Measurements from ENCODE around the gene OR4Q3.
"Not testable (repeated sequence)": the region's sequence is repeated elsewhere in the genome, so short reads cannot be mapped to it uniquely, and the experiment has no call there.

The OR4Q3 gene

DNA sequence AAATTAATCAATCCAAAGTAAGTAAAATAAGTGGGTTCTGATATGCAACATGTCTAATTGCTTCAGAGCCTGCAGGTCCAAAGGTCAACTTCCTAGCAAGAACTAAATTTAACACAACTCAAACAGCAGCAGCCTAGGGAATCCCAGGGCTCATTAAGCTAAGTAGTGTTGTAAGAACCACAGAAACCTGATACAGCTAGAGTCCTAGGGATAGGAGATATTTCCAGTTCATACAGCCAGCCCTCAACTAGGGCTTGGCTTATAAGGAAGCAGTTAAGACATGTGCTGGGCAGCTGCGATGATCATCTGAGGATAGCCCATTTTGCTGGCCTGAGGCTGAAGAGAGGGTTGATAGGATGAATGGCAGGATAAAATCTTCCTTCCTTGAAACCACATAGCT is at the start of gene OR4Q3:
Gene OR4Q3 (plus strand): TSS at position 316 of the 400 bp plus-strand sequence.
- DNase-seq (ENCODE audit: low read depth in 2 of 3, low spot score in 1 of 3), result no peak

DNA sequence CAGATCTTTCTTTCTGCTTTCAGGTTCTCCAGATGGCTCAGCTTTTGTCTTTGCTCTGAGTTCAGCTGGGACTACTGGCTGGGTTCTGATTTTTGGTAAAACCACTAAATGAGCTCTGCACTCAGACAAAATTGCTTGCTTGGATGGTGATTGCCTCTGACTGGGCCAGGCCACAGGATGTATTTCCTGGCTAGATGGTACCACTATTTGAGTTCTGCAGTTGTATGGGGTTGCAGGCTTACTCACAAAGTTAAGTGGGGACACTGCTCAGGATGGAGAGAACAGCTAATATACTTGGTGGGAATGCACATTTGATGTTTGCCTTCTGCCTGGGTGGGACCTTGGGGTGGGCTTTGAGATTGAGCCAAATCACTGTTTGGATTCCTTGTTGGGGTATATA is 14.0 kb upstream of the OR4Q3 start:
- DNase-seq (ENCODE audit: low read depth in 2 of 3, low spot score in 1 of 3), result no peak

DNA sequence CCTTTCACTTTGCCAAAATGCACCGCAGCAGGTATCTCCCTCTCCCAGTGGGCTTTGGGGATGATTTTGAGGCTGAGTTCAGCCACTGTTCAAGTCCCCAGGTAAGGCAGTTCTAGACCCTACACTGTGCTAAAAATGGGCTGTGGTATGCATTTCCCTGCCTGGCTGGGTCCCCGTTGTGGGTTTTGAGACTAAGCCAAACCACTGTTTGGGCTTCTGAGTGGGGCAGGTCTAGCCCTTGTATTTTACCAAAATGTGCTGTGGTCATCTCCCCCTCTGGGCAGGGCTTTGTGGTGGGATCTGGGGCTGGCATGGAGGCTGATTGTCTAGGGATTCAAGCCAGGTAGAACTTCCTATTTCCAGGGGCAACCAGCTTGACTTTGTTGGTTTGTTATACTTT is 13.6 kb upstream of the OR4Q3 start:
- no peak for DNase-seq (ENCODE audit: low read depth in 2 of 3, low spot score in 1 of 3)

DNA sequence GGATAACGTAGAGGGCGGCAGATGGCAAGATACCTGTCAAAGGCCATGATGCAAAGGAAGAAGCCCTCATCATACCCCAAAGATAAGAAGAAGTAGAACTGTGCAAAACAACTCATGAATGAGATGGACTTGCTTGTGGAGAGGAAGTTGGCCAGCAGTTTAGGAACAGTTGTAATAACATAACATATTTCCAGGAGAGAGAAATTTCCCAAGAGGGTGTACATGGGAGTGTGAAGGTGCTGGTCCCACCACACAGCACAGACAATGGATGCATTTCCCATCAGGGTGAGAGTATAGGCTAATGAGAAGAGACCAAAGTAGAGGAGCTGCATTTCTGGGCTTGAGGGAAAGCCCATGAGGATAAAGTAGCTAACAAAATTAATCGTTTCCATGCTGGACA is 9.5 kb upstream of the OR4Q3 start:
- not testable (repeated sequence) for DNase-seq (ENCODE audit: low read depth in 2 of 3, low spot score in 1 of 3)

DNA sequence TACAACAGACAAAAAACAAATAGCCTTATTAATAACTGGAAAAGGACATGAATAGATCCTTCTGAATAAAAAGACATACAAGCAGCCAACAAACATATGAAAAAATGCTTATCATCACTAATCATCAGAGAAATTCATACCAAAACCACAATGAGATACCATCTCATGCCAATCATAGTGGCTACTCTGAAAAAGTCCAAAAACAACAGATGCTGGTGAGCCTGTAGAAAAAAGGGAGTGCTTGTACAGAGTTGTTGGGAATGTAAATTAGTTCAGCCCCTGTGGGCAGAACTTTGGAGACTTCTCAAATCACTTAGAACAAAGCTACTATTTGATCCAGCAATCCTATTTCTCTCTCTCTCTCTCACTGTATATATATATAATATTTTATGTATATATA is 8.9 kb downstream of the OR4Q3 start:
- not testable (repeated sequence) for DNase-seq (ENCODE audit: low read depth in 2 of 3, low spot score in 1 of 3)

DNA sequence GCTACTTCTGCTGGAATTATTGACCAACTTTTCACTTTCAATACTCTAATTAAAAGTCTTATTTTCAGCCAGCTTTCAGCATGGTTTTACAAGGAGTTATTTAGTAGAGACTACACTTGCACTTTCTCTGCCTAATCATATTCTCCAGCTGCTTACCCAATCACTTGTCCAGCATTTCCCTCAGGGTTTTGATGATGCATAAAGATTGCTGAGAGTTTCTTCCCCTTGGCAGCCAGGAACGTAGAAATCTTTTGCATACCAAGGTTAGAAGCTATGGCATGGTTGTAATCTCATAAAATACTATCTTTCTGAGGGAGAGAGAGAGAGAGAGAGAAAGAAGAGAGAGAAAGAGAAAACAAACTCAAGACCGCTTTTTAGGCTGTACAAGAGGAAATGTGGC is 10.8 kb downstream of the OR4Q3 start:
- DNase-seq (ENCODE audit: low read depth in 2 of 3, low spot score in 1 of 3), result no peak

DNA sequence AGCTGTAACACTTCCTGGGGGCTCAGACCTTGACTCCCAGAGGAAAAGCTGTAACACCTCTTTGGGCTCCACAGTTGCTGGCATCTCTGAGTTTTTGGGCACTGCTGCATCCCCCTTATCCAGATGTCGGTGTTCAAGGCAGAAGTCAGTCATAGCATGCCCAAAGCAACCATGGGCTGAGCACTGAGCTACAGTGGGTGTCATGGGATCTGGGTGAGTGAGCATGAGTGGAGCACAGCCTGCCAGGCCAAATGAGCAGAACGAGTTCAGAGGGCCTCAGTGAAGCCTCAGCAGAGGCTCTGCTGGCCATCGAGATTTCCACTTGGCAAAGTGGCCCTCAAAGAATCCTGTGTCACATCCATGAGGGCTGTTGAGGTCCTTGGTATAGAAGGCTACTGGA is 28.1 kb downstream of the OR4Q3 start:
- not testable (repeated sequence) for DNase-seq (ENCODE audit: low read depth in 2 of 3, low spot score in 1 of 3)

DNA sequence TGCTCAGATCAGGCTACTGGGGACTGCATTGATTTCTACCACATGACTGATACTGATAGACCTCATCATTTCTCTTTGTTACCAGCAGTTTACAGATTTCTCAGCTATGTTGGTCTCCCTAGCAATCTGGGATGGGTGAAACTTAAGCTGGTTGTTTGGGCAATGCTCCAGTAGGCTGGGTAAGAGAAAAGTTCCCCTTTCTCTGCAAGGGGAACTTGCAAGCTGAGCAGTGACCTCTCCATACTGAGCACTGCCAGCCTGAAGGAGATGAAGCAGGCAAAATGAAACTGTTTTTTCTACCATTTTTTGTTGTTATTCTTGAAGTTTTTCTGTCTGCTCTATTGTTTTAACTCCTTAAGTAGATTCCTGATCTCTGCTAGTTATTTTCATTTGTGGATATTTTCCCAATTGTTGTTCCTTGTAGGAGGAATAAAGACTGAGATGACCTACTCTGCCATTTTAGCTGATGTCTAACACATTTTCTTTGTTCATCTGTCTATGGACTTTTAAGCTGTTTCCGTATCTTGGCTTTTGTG is 28.6 kb downstream of the OR4Q3 start:
- DNase-seq (ENCODE audit: low read depth in 2 of 3, low spot score in 1 of 3), result no peak

DNA sequence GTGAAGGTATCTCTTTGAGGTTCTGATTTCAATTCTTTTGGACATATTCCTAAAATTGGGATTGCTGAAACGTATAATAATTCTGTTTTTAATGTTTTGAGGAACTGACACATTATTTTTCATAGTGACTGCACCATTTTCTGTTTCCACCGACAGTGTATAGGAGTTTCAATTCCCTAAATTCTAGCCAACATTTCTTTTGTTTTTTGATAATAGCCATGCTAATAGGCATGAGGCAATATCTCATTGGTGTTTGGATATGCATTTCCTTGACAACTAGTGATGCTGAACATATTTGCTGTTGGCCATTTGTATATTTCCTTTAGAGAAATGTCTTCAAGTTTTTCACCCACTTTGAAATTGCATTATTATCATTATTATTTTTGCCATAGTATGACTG is 29.1 kb downstream of the OR4Q3 start:
- not testable (repeated sequence) for DNase-seq (ENCODE audit: low read depth in 2 of 3, low spot score in 1 of 3)

DNA sequence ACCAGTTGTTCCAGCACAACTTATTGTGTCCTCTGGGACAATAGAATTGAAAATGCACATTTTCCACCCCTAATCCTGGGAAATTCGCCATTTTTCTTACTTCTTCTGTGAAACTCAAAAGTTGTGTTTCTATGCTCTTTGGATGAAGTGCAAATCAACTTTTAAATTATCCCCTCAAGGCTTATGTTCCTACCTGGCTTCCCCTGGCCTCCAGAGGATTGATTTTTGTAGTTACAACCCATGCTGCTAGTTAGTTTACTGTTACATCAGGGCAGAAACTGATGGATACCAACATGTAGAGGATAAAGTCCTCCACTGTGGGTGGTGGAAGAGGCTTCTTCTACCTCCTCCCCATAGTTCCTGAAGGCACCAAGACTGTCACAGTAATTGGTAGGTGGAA is 29.8 kb downstream of the OR4Q3 start, which contains the start of gene OR4M1:
Gene OR4M1 (plus strand): TSS at position 301 of the 400 bp plus-strand sequence. CDS start 6,819 bp downstream, outside the sequence.
- not testable (repeated sequence) for DNase-seq (ENCODE audit: low read depth in 2 of 3, low spot score in 1 of 3)

DNA sequence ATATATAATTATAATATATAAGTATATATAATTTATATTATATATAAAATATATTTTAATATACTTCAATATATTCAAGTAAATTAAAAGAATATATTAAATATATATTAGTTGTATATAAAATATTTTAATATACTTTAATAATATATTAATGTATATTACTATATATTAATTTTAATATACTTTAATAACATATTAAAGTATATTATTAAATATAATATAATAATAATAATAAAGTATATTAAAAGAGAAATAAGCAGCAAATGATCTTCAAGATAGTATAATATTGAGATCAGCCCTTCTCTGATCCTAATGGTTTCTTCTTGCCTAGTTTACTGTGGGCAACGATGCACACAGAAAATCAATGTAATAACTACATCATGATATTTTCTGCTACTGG is 32.2 kb downstream of the OR4Q3 start:
- no peak for DNase-seq (ENCODE audit: low read depth in 2 of 3, low spot score in 1 of 3)

DNA sequence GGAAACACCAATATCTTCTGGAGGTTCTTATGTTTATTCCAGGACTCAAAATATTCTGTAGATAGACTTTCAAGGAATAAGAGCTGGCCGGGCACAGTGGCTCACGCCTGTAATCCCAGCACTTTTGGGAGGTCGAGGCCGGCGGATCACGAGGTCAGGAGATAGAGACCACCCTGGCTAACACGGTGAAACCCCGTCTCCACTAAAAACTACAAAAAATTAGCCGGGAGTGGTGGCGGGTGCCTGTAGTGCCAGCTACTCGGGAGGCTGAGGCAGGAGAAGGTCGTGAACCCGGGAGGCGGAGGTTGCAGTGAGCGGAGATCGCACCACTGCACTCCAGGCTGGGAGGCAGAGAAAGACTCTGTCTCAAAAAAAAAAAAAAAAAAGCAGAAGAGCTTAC is 42.5 kb downstream of the OR4Q3 start:
- not testable (repeated sequence) for DNase-seq (ENCODE audit: low read depth in 2 of 3, low spot score in 1 of 3)

DNA sequence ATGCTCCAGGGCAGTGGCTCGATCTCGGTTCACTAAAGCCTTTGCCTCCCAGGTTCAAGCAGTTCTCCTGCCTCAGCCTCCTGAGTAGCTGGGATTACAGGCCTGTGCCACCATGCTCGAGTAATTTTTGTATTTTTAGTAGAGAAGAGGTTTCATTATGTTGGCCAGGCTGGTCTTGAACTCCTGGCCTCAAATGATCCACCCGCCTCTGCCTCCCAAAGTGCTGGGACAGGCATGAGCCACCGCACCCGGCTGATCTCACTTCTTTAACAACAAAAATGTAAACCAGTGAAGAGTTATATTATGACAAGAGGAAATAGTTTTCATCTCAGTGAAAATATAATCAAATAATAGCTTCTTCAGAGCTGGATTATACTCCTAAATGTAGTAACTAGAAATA is 43.9 kb downstream of the OR4Q3 start:
- DNase-seq (ENCODE audit: low read depth in 2 of 3, low spot score in 1 of 3), result not testable (repeated sequence)

DNA sequence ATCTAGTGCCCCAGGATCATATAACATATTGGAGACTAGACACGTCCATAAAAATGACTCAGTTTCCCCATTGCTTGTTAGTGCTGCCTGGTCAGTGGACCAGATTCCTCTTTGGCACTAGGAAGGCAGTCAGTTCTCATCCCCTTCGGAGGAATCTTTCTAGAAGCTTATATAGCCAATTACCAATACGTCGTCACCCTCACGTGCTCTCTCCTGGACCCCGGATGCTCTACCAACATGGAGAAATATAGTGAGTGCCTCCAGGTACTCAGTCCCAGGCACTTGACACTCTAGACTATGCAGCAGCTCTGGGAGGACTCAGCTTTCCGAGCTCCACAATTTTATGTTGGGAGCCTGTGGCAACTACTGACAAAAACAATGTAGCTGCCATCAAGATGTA is 44.8 kb downstream of the OR4Q3 start:
- DNase-seq (ENCODE audit: low read depth in 2 of 3, low spot score in 1 of 3), result not testable (repeated sequence)

DNA sequence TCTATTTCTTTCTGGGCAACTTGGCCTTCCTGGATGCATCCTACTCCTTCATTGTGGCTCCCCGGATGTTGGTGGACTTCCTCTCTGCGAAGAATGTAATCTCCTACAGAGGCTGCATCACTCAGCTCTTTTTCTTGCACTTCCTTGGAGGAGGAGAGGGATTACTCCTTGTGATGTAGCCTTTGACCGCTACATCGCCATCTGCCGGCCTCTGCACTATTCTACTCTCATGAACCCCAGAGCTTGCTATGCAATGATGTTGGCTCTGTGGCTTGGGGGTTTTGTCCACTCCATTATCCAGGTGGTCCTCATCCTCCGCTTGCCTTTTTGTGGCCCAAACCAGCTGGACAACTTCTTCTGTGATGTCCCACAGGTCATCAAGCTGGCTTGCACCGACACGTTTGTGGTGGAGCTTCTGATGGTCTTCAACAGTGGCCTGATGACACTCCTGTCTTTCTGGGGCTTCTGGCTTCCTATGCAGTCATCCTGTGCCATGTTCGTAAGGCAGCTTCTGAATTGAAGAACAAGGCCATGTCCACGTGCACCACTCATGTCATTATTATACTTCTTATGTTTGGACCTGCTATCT is 53.2 kb downstream of the OR4Q3 start:
- DNase-seq (ENCODE audit: low read depth in 2 of 3, low spot score in 1 of 3), result not testable (repeated sequence)
